Measurements from ENCODE around the gene RPS18. TPM values are rescaled to one million over a fixed set of nuclear protein-coding genes. Genes with fewer than 3 reads are reported as not detected.
A peak's percentile ranks its signal among the peaks of the same experiment; 100 is the strongest.

Gene RPS18
- polyA plus RNA-seq, 3 donors from 2014 or later, result 2,992 to 6,506 (median 3,113) TPM

DNA sequence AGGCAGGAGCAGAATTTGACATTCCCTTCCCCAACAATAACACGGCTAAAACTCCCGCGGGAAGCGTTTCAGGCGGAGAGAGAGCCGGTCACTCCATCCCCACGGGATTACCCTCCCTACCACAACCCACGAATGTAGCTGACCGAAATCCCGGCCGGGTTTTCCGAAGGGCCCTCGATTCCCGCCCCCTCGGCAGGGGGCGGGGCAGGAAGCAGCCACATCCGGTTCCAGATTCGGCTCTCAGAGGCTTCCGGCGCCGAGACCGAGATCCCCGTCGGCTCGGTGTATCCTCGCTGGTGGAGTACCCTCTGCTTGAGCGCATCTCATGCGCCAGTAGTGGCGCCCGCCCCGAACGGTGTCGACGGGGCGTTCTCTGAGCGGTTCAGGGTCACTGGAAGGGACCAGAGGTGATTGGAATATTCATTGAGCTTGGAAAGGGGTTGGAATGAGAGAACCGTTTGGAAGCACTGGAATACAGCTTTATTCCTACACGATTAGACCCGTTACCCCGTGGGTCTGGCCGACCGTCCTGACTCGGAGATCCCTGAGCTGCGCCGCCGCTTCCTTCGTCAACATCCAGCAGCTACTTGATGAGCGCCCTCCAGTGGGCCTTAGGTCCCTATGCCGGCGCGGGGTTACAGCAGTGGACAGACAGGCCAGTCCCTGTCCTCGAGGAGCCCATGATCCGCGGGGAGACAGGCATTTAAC is 27.5 kb downstream of the RPS18 start:
- DNase-seq, result peak; percentile 90 to 91 (median 91)
- Mint-ChIP-seq H3K36me3 (peaks cover 0 to 19% (median 10%) of the 10 kb centered on the region in 3 donors), H3K27me3 (ENCODE audit: low read depth in 3 of 3) (peaks cover 14 to 23% (median 17%) of the 10 kb centered on the region in 3 donors), H3K27ac (peak overlapping the region; percentile 95 to 99 (median 99)), H3K4me3 (peak overlapping the region; percentile 93 to 100 (median 99)), H3K4me1 (peaks cover 38 to 54% of the 10 kb centered on the region in 2 donors), H3K9me3 (no peaks in the 10 kb centered on the region)

GRCh38 chr6:33301877-33302276 is 30.0 kb downstream of the RPS18 start:
- H3K9me3 Mint-ChIP-seq, result no peaks in the 10 kb centered on the region
- H3K27me3 Mint-ChIP-seq (ENCODE audit: low read depth in 3 of 3), result peaks cover 14 to 21% (median 17%) of the 10 kb centered on the region in 3 donors
- peak overlapping the region in 4 of 6 donors; percentile 46 to 81 (median 67) for H3K27ac Mint-ChIP-seq
- peaks cover 0 to 29% (median 10%) of the 10 kb centered on the region in 3 donors for H3K36me3 Mint-ChIP-seq
- H3K4me3 Mint-ChIP-seq, result peak overlapping the region in 1 of 5 donors; percentile 40
- H3K4me1 Mint-ChIP-seq, result peaks cover 49 to 59% of the 10 kb centered on the region in 2 donors
- no peak for DNase-seq

DNA sequence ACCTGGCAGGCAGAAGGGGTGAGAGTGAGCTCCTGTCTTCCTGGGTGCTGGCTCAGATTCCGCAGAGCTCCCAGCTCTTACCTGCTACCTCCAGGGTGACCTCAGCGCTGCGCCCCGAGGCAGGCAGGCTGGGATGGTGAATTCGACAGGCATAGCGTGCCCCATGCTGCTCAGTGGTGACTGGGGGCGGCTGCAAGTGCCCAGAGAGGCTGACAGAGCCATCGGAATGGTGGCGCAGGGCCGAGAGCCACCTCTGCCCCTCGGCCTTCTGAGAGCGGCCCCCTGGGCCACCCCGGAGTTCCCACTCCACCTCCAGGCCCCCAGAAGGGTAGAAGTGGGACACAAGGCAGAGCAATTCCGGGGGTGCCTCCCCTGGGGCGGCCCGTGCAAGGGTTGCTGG is 32.3 kb downstream of the RPS18 start:
- Mint-ChIP-seq H3K27ac (peak overlapping the region in 3 of 6 donors; percentile 21 to 70 (median 24)), H3K4me3 (no peak overlapping the region), H3K27me3 (ENCODE audit: low read depth in 3 of 3) (peaks cover 8 to 11% (median 10%) of the 10 kb centered on the region in 3 donors), H3K4me1 (peaks cover 47 to 55% of the 10 kb centered on the region in 2 donors), H3K9me3 (no peaks in the 10 kb centered on the region), H3K36me3 (peaks cover 5 to 35% (median 10%) of the 10 kb centered on the region in 3 donors)
- no peak for DNase-seq

GRCh38 chr6:33305052-33305451 is 33.2 kb downstream of the RPS18 start:
- Mint-ChIP-seq H3K36me3 (peaks cover 5 to 35% (median 10%) of the 10 kb centered on the region in 3 donors), H3K4me3 (no peak overlapping the region), H3K4me1 (peaks cover 40 to 46% of the 10 kb centered on the region in 2 donors), H3K9me3 (no peaks in the 10 kb centered on the region), H3K27ac (peak overlapping the region in 3 of 6 donors; percentile 4 to 74 (median 48)), H3K27me3 (ENCODE audit: low read depth in 3 of 3) (peaks cover 0 to 4% (median 2%) of the 10 kb centered on the region in 3 donors)
- no peak for DNase-seq

GRCh38 chr6:33306356-33306755 is 34.5 kb downstream of the RPS18 start:
- Mint-ChIP-seq H3K9me3 (no peaks in the 10 kb centered on the region), H3K4me1 (peaks cover 37 to 42% of the 10 kb centered on the region in 2 donors), H3K27ac (peak overlapping the region in 3 of 6 donors; percentile 52 to 72 (median 67)), H3K36me3 (peaks cover 5 to 38% (median 10%) of the 10 kb centered on the region in 3 donors), H3K4me3 (no peak overlapping the region), H3K27me3 (ENCODE audit: low read depth in 3 of 3) (peaks cover 0 to 4% (median 0%) of the 10 kb centered on the region in 3 donors)
- DNase-seq, result no peak

DNA sequence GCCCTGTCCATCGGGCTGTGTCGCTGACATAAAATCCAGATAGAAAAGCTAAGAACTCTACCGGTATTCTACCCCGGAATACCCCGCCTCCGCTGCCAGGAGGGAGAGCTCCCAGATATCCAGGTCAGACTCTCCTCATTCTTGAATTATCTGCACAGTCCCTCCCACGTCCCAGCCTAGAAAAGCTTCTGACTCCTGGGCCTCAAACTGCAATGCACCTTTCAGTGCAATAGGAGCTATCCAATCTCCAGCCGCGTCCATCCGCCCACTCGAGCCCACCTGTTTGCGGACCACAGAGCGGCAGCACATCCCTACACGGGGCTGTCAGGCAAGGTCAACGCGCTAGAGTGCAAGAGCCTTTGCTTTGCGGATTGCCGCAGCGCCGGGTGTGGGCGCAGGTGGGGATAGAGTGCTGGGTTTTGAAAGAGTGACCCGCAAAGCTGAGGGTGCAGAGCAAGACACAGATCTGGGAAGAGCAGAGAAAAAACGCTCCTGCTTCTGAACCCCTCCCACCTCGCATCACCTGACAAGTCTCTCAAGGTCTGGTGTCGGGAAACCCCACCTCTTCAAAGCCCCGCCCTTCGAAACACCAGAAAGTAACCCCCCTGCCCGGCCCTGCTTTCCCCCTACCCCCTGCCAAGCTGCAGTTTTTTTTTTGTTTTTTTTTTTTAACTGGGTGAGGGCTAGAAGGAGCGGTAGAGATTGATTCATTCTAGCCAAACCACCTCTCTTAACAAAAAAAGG is 40.7 kb downstream of the RPS18 start:
- H3K9me3 Mint-ChIP-seq, result no peaks in the 10 kb centered on the region
- peaks cover 0 to 16% (median 5%) of the 10 kb centered on the region in 3 donors for H3K36me3 Mint-ChIP-seq
- H3K27ac Mint-ChIP-seq, result peak overlapping the region; percentile 95 to 99 (median 99)
- H3K27me3 Mint-ChIP-seq (ENCODE audit: low read depth in 3 of 3), result peaks cover 8 to 13% (median 13%) of the 10 kb centered on the region in 3 donors
- peak; percentile 71 to 74 (median 72) for DNase-seq
- H3K4me1 Mint-ChIP-seq, result peaks cover 65 to 66% of the 10 kb centered on the region in 2 donors
- H3K4me3 Mint-ChIP-seq, result peak overlapping the region; percentile 97 to 99 (median 98)

DNA sequence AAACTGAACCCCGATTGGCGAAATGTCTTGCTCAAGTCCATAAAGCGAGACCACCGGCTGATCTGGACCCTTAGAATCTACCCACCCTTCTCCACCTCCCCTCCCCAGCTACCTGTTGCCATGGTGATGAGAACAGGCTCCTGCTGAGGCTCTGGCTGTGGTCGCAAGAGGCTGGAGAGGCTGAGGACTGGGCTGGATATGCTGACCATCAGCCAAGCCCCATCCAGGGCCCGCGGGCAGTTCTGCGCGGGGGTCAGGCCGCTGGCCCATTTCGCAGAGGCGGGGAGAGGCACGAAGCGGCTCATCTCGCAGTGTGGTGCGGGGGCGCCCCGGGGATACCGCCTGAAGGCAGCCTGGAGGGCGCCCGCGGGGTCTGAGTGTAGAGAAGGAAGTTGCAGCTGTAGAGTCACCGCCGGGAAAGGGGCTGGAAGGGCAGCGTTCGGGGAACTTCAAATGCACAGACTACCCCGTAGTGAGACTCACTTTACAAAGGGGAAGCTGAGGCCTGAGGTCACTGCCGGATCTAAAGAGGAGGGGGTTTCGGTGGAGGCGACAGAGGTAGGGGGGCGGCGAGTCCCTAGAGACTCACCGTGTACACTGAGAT is 41.3 kb downstream of the RPS18 start:
- peak overlapping the region; percentile 97 to 99 (median 98) for H3K4me3 Mint-ChIP-seq
- DNase-seq, result peak in 1 of 3 donors; percentile 21
- H3K4me1 Mint-ChIP-seq, result peaks cover 66 to 71% of the 10 kb centered on the region in 2 donors
- peaks cover 12 to 18% (median 16%) of the 10 kb centered on the region in 3 donors for H3K27me3 Mint-ChIP-seq (ENCODE audit: low read depth in 3 of 3)
- H3K27ac Mint-ChIP-seq, result peak overlapping the region; percentile 95 to 99 (median 99)
- H3K36me3 Mint-ChIP-seq, result peaks cover 0 to 17% (median 5%) of the 10 kb centered on the region in 3 donors
- H3K9me3 Mint-ChIP-seq, result no peaks in the 10 kb centered on the region

- peaks cover 69 to 71% of the 10 kb centered on the region in 2 donors for H3K4me1 Mint-ChIP-seq
- H3K36me3 Mint-ChIP-seq, result peaks cover 4 to 17% (median 4%) of the 10 kb centered on the region in 3 donors
- peak within 1 kb of the TSS; percentile 95 to 99 (median 99) for H3K27ac Mint-ChIP-seq
- DNase-seq, result peak; percentile 89 to 93 (median 89)
- no peaks in the 10 kb centered on the region for H3K9me3 Mint-ChIP-seq
- peaks cover 12 to 23% (median 17%) of the 10 kb centered on the region in 3 donors for H3K27me3 Mint-ChIP-seq (ENCODE audit: low read depth in 3 of 3)
- H3K4me3 Mint-ChIP-seq, result peak within 1 kb of the TSS; percentile 97 to 99 (median 98)
Measured at GRCh38 chr6:33313709-33314514, 42.0 kb downstream of the RPS18 start, which contains the start of gene TAPBP. TSS of gene TAPBP (minus strand) at chr6:33314078. CDS start at chr6:33314041, 37 bp downstream.

- Mint-ChIP-seq H3K9me3 (no peaks in the 10 kb centered on the region), H3K4me1 (peaks cover 75 to 77% of the 10 kb centered on the region in 2 donors), H3K27me3 (ENCODE audit: low read depth in 3 of 3) (peaks cover 12 to 25% (median 17%) of the 10 kb centered on the region in 3 donors), H3K36me3 (peaks cover 4 to 22% (median 8%) of the 10 kb centered on the region in 3 donors), H3K27ac (peak overlapping the region; percentile 95 to 99 (median 99)), H3K4me3 (peak overlapping the region; percentile 97 to 99 (median 98))
- DNase-seq, result peak; percentile 62 to 70 (median 66)
Measured at GRCh38 chr6:33314515-33314942, 42.7 kb downstream of the RPS18 start.

DNA sequence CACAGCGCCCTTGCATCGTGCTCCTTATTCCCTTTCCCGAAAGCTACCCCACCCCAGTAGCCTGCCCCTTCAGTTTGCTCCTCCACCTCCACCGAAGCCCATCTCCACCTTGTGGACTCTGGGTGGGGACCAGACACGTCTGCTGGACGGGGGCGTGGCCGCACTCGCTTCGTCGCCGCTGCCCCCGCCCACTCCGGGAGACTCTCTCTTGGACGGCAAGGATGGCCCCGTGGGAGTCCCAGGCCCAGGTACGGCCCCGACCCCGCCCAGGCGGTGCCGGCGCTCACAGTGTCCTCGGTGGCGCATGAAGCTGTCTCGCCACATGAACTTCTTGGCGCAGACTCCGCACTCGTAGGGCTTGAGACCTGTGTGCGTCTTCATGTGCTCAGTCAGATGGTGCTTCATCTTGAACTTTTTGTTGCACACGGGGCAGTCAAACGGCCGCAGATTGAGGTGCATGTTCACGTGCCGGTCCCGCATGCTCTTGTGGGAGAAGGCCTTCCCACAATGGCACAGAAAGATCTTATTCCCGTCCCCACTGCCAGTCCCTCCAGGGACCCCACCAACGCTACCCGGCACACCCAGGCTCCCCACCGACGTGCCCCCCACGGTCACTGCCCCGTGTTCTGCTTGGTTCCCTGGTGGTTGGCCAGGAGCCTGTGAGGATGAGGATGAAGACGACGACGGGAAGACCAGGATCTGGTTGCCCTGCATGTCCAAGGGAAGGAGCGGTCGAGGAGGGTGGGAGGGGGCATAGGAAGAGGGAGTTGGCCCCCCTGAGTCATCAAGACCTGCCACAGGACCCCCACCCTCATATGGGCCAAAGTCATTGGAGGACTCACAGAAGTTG is 43.3 kb downstream of the RPS18 start:
- Mint-ChIP-seq H3K36me3 (peaks cover 4 to 28% (median 14%) of the 10 kb centered on the region in 3 donors), H3K27ac (peak overlapping the region; percentile 95 to 99 (median 99)), H3K9me3 (no peaks in the 10 kb centered on the region), H3K4me1 (peaks cover 81 to 83% of the 10 kb centered on the region in 2 donors), H3K4me3 (peak overlapping the region; percentile 97 to 99 (median 98)), H3K27me3 (ENCODE audit: low read depth in 3 of 3) (peaks cover 14 to 25% (median 17%) of the 10 kb centered on the region in 3 donors)
- DNase-seq, result no peak

- Mint-ChIP-seq H3K36me3 (peaks cover 4 to 31% (median 18%) of the 10 kb centered on the region in 3 donors), H3K4me1 (peaks cover 86 to 87% of the 10 kb centered on the region in 2 donors), H3K4me3 (peak overlapping the region; percentile 69 to 99 (median 80)), H3K9me3 (no peaks in the 10 kb centered on the region), H3K27ac (peak overlapping the region; percentile 72 to 99 (median 89)), H3K27me3 (ENCODE audit: low read depth in 3 of 3) (peaks cover 14 to 29% (median 17%) of the 10 kb centered on the region in 3 donors)
- DNase-seq, result no peak
Measured at GRCh38 chr6:33315793-33316602, 44.1 kb downstream of the RPS18 start.

All from immature natural killer cell (primary cell).